Measurements from ENCODE around the gene SLC5A2.
"Not testable (repeated sequence)": the region's sequence is repeated elsewhere in the genome, so short reads cannot be mapped to it uniquely, and the experiment has no call there.

SLC5A2 gene

GRCh38 chr16:31532896-31533295 is 50.0 kb downstream of the SLC5A2 start:
- DNase-seq, result no peak

- DNase-seq, result no peak
These were observed 52.8 kb downstream of the SLC5A2 start for GRCh38 chr16:31535737-31536136.

GRCh38 chr16:31536804-31537361 is 54.0 kb downstream of the SLC5A2 start:
- no peak for DNase-seq

GRCh38 chr16:31537362-31538242 is 54.7 kb downstream of the SLC5A2 start:
- no peak for DNase-seq

GRCh38 chr16:31538243-31538598 is 55.3 kb downstream of the SLC5A2 start:
- DNase-seq, result not testable (repeated sequence)

- not testable (repeated sequence) for DNase-seq
These were observed 56.8 kb downstream of the SLC5A2 start for GRCh38 chr16:31539762-31540161.

Measured in NCI-H446 treated with DMSO at 0.1 percent for 48 hours (cell line).